ENCODE measurements around the gene COL2A1.

Gene COL2A1

DNA sequence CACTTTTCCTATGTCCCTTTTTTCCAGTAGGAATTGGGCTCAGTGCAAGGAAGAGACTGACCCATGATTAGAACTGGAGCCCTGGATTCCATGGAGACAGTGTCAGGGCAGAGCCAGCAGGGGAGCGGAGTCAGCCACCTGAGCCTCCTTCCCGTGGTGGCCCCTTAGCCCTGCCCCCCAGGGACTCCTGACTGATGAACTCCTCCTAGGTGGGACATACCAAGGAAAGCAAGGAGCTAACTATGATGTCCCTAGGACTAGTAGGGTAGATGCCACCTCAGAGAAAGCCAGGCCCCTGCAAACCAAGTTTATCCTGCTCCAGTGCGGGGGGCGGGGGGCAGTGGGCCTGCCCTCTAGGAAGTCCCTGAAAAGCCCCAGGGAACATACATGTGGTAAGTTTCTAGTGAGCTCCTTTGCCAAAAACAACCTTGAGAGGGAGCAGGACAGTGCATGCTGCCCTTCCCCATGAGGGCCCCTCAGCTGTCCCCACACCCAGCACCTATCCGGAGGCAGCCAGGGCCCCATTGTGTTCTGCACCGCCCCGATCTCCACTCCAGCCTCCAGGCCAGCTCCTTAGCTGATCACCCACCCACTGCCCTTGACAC is 6.2 kb upstream of the COL2A1 start:
- DNase-seq: no peak

DNA sequence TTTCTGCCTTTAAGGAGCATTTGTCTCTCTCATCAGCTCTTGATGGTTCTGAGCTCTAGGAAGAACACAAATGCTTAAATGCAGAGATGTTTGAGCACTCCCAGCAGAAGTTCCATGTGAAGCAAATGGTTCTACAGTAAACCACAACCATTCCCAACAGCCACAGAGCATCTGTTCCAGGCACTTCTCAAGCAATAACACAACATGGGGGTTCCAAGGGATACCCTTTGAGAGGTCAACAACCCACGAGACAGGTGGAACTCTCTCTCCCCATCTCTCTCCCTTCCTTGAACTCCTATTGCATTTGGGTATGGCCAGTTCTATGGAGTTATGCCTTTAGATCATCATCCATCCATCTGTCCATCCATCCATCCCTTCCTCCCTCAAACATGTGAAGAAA is 5.2 kb upstream of the COL2A1 start:
- no peak for DNase-seq

DNA sequence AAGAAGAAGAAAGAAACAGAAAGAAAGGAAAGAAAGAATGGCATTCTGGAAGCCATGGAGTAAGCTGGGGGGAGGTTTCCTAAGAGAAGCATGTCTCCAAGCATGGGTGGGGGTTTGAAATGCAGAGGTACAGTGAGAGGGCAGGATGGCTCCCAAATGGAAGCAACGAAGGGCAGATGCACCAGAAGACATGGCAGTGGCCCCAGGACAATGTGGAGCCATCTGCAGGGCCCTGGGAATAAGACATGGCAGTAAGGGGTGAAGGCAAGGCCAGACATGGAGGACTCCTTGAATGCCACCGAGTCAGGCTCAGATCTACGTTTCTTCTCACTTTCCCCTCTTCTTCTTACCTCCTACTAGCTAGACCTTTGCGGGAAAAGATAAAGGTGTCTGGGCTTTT is 4.7 kb upstream of the COL2A1 start:
- no peak for DNase-seq

DNA sequence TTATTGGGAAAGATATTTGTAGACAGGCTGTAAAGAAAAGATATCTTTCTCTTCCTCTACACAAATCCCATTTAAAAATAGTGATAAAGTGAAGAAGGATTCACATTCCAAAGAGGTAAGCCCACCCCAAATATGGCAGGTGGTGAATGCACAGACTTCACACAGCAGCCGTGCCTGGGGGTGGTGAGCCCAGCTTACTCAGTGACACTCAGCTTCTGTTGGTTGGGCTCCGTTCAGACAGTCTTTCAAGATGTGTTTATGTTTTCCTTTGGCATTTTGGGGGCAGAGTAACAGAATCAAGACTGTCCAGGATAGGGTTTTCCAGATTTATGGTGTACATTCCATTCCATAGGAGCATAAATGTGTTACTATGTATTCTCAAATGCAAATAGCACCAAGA is 4.1 kb upstream of the COL2A1 start:
- DNase-seq: no peak

DNA sequence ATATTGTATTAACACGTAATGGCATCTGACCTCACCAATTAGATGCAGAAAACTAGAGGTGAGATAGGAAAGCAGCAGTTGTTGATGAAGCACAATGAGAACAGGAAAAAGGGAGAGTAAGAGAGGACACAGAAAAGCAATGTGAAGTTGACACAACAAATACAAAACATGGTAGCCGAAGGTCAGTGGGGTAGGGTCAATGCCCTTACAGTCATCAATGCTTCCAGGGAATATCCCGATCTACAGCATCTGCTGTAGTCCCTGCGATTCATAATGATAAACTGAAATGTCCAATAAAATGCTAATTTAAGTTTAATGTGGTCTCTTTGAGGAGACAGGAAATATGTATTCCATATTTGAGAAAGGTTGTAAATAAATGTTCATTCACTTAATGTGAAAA is 2.9 kb upstream of the COL2A1 start:
- DNase-seq: no peak

DNA sequence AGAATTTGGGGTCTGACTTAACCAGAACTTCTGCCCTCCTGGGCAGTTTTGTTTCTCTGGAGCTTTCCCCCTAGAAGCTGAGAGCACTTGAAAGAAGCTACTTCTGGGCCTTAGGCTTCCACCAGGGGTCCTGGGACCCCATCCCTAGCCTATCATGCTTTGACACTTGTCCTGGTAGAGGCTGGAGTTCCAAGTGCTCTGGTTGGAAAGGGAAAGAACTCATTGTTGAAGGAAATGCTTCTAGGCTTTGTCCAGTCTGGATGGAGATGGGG is 1.4 kb upstream of the COL2A1 start:
- DNase-seq: no peak

DNA sequence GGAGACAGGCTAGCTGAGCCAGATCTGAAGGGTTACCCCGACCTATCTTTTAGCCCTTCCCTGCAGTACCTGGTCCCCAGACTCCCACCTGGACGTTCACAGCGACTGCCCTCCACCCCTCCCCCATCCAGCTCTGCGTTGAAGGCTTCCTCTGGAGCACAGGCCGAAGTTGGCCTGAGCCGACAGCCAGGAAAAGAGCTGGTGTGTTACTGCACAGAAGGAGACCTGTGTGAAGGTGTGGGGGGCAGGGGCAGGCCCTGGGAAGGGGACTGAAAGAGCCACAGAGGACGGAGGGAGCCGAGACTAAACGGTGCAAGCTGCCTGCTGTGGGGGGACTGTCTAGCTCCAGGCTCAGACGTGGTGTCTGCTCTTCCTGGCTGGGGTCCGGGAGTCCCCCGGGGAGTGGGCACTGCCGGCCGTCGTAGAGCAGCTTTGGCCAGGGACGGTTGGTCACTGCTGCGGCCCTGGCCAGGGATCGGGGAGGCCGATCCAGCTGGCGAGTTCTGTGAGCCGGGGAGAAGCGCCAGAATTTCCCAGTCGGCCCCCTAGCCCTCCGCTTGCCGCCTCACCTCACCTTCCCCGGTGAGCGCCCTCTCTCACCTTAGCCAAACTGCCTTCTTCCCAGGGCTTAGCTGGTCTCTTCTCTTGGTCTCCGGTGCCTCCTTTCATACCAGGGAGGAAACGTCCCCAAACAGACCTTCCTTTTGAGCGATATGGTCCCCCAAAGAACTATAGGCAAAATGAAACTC is 899 bp upstream of the COL2A1 start:
- no peak for DNase-seq

DNA sequence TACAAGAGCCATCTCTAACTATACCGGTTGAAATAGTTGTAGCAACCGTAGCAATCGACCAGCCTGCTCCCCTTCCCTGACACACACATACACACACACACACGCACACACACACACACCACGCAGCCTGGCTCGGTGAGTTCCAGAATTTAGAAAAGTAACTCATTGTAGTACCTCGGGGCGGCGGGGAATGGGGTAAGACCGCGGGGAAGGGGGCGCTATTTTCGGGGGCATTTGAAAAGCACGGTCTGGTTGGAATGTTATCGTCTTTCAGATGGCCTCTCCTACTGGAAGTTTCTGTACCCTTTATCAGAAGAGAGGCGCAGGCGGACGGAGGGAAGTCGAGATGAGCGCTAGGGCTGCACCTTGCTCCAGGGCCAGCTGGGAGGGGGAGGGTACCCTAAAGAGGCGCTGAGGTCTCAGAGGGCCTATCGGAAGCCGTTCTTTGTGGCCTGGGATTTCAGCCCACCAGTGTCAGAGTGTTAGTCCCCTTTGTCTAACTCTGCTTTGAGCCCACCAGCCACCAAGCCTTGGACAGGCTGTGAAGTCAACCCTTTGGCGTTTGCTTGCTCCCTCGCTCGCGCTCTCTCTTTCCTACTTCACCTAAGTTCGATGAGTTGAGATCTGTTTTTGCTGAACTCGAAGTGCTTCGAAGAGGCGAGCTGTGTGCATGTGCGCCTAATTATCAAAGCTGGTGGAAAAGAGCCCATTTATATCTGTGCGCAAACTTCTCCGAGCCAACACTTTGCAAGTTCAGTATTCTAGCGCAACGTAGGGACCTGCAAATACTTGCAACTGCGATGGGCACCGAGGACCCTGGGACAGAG is 837 bp downstream of the COL2A1 start:
- DNase-seq: no peak

DNA sequence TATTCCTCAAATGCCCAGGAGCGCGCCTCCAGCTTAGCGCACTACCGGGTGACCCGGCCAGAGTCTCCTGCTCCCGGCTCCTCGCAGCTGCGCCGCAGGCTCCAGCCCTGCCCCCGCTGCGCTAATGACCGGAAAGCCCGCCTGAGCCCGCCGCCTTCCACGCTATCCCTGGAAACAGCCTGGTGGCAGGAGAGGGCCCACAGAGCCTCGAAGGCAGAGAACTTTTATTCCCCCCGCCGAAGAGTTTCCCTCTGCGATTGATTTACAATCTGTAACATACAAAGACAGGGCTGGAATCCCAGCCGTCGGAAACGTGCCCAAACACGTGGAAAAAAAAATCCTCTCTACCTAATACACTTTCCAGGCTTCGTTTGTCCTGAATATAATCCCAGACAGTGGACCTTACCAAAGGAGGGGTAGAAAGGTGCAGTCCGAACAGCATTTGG is 1.5 kb downstream of the COL2A1 start:
- DNase-seq: no peak

DNA sequence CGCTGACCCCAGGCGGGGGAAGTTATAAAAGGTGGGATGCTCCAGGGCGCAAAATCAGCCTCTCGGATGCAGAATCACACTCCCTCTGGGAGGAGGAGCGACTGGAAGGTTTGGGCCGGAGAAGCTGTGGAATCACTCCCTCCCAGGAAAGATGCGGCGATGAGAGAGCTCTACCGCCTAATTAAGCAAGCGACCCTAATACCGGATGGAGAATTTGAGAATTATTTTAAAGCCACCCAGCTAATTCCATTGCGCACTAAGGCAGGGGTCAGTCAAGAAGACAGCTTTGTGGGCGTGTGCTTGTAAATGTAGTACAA is 1.9 kb downstream of the COL2A1 start:
- no peak for DNase-seq

DNA sequence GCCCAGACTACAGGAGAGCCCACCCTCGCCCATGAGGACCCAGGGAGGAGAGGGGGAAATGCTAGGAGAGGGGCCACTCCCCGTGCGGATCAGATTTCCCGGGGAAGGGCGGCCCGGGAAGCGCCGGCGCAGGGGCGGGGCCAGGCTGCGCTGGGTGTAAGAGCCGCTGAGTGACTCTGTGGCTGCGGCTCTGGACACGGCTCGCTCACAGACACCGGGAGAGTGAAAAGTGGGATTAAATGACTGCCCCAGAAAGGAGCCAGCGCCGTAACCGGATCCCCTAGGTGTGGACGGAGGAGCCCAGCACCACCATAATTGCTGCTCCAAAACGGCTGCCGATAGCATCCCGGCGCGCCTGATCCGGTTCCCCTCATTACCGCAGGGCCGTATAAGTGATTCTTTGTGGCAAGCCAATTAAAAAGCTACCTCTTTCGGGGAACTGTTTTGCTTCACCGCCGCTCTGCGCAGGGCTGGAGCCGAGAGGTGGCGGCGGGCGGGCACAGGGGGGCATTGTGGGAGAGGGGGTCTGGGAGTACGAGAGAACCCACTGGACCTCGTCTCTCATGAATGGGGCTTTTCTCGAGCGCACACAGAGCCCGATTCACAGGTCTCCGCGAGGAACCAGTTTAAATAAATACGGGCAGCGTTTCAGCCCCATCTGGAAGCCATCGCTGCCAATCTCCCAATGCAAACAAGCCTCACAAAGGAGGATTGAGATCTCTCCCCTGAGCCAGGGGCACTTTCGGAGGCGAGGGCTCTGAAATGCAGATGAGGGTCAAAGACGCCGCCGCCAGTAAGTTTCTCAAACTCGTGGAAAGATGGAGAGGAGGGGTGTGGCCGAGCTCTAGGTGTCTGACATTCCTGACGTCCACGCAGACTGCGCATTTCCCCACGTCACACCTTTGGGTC is 2.5 kb downstream of the COL2A1 start:
- DNase-seq: no peak

DNA sequence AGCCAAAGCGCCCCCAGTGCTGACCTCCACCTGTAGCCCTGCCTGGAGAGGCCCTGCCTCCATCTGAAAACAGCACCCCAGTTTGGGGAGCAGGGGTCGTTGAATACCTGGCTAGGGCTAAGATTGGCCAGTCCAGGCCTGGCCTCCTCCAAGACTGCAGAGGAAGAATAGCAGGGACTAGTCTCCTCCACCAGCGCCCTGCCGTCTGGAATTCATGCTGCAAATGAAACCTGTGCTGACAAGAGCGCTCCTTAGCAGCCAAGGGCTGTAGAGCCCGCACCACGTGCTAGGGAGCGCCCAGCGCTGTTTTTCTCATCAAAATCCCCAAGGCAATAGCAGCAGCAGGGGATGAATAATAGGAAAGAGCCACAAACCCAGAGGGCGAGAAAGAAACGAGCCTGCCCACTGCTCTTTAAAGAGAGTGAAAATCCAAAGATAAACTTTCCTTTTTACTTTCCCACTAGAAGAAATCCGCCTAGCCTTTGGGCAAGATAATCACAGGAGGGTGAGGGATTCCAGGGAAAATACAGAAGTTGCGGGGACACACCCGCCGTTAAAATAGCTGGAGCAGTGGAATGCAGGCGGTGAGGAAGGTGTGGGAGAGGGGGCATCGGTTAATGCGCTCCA is 3.3 kb downstream of the COL2A1 start:
- DNase-seq: no peak

DNA sequence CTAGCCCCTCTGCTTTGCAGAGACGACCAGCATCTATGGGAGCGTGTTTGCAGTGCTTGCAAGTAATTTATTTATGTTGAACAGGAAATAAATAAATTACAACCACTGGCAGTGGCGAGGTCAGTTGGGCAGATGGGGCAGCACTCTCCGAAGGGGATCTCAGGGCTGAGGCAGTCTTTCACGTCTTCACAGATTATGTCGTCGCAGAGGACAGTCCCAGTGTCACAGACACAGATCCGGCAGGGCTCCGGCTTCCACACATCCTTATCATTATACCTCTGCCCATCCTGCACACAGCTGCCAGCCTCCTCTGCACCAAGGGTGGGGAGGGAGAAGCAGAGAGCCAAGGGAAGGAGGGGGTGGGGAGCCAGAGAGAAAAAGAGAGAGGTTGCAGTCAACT is 4.5 kb downstream of the COL2A1 start:
- no peak for DNase-seq

DNA sequence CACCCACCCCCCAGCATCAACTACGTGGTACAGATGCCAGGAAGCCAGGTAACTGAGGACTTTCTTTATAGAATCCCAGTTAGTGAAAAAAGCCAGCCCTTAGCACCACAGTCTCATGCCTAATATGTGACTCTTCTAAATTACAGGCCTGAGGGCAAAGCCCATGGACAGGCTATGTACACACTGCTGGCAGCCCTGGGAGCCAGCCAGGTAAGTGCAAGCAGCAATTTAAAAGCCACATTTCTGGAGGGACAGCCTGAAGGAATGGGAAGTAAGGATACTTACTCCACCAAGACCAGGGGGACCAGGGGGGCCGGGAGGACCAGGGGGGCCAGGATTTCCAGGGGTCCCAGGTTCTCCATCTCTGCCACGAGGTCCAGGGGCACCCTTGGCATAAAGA is 7.0 kb downstream of the COL2A1 start:
- no peak for DNase-seq

DNA sequence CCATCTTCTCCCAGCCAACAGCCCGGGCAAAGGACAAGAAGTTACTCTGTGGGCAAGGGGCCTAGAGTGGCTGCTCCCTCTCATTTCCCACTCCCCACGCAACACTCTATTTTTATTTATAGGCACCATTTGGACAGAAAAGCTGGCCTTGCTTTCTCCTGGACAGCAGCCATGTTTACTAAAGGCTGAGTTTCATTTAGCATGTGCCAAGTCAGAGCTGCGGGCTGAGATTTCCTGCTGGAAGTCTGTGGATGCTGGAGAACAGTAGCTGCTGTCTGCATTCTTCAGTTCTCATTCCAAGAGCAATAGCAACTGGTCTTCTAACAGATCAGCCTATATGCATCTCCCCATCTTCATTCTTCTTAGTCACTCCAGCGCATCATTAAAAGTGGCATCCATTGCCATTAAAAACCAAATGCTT is 8.3 kb downstream of the COL2A1 start:
- DNase-seq: no peak

DNA sequence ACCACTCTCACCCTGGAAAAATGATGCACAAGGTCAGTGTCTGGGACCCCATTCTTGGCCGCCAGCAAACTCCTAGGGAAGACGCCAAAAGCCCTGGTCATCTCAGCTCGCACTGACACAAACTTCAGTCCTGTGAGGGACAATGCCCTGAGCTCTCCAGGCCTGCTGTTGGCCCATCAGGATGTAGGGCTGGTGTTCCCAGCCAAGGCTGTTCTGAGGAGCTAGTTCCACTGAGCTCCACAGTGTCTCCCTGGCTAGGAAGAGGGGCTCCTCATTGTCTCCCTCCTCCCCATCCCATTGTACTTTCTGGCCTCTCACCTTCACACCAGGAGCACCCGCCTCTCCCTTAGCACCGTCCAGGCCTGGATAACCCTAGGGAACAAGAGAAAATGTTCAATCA is 10.8 kb downstream of the COL2A1 start:
- DNase-seq: peak; percentile 1

DNA sequence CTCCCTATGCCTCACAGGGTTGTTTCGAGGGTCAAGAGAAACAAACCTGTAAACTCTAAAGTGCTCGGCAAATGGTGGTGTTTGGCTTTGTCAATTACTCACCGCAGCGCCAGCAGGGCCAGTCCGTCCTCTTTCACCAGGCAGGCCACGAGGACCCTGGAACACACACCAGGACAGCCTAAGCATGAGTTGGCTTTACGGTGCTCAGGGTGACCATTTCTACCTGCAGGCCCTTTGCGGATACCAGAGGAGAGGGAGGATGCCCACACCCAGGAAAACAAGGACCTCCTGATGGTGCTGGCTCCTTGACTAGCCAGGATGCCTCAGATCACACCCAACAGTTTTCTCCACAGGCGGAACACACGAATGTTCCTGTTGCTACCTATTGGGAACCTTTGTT is 11.5 kb downstream of the COL2A1 start:
- peak; percentile 6 for DNase-seq

DNA sequence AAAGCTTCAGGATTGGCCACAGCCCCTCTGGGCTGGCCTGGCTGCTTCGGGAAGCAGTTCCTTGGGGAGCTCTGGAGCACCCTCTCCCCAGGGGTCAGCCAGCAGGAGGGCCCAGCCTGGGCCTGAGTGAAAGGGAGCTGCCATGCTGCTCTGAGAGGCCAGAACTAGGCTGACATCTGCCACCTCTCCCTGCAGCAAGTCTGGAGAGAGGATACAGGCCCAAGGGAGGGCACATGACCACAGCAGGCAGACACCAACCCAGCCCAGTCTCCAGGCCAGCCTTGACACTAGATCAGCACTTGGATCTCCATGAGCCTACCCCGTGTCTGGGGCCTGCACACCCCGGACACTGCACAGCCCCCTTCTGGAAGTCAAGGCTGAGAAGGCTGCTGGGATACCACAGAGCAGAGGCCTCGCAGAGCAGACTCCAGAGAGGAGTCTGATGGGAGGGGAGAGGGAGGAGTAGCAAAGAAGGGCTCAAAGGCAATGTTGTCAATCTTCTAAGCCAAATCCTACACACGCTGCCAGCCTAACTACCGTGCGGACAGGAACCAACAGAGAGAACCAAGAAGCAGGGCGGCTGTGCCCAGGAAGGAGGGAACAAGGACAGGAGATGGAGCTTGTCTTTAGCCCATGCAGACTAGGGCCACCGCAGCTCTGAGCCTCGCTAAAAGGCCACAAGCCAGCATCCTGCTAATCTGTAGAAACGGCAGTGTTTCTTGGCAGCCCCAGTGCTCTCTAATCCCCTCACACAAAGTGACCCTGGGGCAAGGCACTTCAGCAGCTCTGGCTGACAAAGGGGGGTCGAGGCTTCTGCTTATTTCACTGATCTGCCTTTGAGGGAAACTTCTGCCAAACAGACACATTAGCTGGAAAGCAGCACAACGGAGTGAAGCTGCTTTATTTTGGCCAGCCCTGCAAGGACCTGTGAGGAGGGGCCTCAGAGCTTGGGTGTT is 12.9 kb downstream of the COL2A1 start:
- DNase-seq: peak; percentile 2

DNA sequence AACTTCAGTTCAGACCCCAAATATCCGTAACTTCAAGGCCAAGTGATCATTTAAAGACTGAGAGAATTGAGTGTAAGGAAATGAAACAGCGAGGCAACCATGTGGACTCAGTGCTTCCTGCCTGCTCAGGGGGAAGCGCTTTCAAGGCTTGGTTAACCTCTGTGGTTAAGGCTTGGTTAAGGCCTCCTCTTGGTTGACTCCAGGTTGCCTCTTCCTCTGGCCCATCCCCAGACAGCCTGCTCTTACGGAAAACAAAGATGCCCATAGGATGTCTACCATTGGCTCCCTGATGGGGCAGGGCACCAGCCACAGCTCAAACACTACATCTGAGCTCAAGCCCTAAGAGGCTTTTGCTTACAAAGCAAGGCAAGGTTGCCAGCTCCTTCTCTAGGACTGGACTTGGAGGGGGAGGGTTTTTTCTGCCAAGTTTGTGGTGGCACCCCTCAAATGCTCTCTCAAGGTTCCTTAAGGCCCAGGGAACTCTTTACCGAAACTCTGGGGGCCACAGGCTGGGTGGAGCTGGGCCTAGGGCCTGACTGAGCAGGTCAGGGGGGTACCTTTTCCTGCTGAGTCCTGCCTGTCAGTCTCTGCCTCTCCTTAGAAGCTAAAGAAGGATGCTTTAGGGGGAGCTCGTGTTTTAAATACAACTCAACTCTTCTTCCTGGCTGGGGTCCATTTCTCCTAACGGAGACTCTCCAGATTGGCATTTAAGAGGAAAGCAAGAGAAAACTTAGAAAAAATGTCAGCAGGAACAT is 13.7 kb downstream of the COL2A1 start:
- DNase-seq: peak; percentile 25

DNA sequence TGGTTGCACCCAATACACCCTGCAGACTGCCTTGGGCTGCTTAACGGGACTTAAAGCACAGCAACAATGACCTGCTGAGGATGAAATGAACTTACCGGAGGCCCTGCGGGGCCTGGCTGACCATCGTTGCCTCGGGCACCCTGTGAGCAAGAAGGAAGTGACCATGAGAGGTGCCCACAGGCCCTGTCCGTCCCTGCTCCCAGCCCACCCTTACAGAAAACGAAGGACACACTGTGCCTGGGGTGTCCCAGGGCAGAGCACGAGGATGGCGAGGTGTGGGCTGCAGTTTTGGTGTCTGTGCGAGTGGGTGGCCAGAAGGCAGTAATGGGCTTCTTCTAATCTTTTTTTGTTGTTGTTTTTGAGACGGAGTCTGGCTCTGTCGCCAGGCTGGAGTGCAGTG is 14.6 kb downstream of the COL2A1 start:
- peak; percentile 13 for DNase-seq

DNA sequence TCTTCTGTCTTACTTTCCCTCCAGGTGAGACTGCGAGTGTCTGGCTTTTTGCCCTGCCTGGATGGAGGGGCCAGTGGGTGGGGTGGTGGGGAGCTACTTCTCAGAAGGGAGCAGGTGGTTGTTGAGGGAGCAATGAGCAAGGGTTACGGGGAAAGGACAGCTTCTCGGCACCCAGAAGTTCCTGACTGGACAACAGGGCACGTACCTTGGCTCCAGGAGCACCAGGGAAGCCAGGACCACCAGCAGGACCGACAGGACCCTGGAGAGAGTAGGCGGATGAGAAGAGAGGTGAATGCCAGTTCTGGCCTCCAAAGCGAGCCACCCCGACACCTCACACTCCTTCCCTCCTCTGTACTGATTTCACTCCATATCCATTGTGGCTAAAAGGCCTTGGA is 15.3 kb downstream of the COL2A1 start:
- no peak for DNase-seq

All from activated CD8-positive, alpha-beta memory T cell treated with anti-CD3 and anti-CD28 coated beads, Interleukin-2, amount 50 U/mL, for 4 hours (primary cell).